ENCODE measurements around the gene ADCK2.

ADCK2 gene

DNA sequence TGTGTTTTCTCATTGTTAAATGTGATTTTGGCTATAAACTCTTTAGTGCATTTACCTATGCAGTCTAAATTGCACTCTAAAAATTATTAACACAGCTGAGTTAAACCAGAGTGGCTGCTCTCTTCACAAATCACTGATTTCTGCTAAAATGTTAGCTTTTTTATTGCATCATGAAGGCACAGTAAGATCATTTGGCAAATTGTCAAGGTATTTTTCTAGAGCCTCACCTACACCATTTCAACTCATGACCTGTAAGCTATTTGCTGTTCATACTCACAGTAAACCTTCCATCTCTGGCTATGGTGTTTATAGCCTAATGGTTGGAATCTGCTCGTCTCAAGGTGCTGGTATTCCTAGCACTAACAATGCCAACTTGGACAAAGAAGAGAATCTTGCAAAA lies 49.5 kb downstream of the ADCK2 start:
- no peak overlapping the region for H3K4me3 ChIP-seq (ENCODE audit: low read depth, low read length)
- TF ChIP-seq, protein P1, sequence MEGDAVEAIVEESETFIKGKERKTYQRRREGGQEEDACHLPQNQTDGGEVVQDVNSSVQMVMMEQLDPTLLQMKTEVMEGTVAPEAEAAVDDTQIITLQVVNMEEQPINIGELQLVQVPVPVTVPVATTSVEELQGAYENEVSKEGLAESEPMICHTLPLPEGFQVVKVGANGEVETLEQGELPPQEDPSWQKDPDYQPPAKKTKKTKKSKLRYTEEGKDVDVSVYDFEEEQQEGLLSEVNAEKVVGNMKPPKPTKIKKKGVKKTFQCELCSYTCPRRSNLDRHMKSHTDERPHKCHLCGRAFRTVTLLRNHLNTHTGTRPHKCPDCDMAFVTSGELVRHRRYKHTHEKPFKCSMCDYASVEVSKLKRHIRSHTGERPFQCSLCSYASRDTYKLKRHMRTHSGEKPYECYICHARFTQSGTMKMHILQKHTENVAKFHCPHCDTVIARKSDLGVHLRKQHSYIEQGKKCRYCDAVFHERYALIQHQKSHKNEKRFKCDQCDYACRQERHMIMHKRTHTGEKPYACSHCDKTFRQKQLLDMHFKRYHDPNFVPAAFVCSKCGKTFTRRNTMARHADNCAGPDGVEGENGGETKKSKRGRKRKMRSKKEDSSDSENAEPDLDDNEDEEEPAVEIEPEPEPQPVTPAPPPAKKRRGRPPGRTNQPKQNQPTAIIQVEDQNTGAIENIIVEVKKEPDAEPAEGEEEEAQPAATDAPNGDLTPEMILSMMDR (IDR thresholded peaks at IDR 0.05; ENCODE audit: low read depth, low read length) = no peak

DNA sequence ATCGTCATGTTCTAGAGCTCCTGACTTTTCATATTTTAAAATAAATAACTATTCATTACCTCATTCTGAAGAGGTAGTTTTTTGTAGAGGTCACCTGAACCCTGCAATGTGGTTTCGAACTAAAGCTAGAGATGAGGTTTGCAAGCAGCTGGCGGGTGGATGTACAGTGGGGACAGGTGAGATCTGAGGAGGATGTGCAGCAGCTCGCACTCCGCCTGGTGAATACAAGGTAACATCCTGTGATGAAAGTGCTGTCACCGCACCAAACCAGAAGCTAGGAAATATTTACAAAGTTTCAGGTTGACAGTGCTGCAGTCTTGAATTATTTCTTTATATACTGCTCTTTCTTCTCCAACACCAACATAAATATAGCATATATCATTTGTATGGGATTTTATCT lies 50.3 kb downstream of the ADCK2 start:
- TF ChIP-seq, protein P1 (IDR thresholded peaks at IDR 0.05; ENCODE audit: low read depth, low read length) = no peak
- H3K4me3 ChIP-seq (ENCODE audit: low read depth, low read length) = no peak overlapping the region

- TF ChIP-seq, protein P1 (IDR thresholded peaks at IDR 0.05; ENCODE audit: low read depth, low read length) = no peak
- H3K4me3 ChIP-seq (ENCODE audit: low read depth, low read length) = no peak overlapping the region
Observed at GRCh38 chr7:140723574-140723973, 50.8 kb downstream of the ADCK2 start.

GRCh38 chr7:140724706-140725105 lies 52.0 kb downstream of the ADCK2 start:
- no peak overlapping the region for H3K4me3 ChIP-seq (ENCODE audit: low read depth, low read length)
- TF ChIP-seq, protein P1 (IDR thresholded peaks at IDR 0.05; ENCODE audit: low read depth, low read length) = no peak

DNA sequence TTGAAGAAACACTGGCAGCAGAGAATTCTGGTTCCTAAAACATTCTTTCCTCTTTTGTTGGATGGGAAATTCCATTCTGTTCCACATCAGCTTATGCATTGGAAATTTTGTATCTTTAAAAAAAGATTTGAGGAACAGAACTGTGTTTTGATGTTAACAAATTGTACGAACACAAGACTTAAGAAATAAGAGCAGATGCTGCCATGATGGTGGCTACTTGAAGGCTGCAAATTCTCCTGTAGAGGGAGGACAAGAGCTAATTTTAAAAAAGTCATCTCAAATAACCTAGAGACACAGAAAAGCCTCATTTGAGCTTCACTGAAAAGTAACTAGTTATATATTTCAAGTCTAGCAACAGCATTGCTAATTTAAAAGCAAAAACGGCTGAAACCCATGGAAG lies 53.5 kb downstream of the ADCK2 start:
- no peak overlapping the region for H3K4me3 ChIP-seq (ENCODE audit: low read depth, low read length)
- TF ChIP-seq, protein P1 (IDR thresholded peaks at IDR 0.05; ENCODE audit: low read depth, low read length) = peak; percentile 43

- TF ChIP-seq, protein P1 (IDR thresholded peaks at IDR 0.05; ENCODE audit: low read depth, low read length) = no peak
- no peak overlapping the region for H3K4me3 ChIP-seq (ENCODE audit: low read depth, low read length)
Observed at GRCh38 chr7:140732416-140732815, 59.7 kb downstream of the ADCK2 start.

DNA sequence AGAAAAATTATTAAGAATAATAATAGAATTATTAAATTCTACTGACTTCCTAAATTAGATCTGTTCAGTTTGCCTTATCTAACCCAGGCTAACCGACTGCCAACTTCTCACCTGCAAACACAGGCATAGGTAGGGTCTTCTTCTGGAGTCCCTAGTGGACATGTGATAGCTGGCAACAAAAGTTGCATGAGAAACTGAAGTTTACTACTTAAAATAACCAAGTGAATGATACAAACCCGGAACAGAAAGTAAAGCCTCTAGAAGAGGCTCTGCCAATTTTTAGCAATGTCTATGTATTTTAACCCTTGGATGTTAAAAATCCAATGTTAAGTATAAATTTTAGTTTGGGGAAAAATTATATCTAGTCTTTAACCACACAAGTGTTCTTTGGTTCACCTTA lies 61.4 kb downstream of the ADCK2 start:
- TF ChIP-seq, protein P1 (IDR thresholded peaks at IDR 0.05; ENCODE audit: low read depth, low read length) = no peak
- no peak overlapping the region for H3K4me3 ChIP-seq (ENCODE audit: low read depth, low read length)
